K562 (cell line): ENCODE results near the gene CNTD1. TPM values are rescaled to one million over a fixed set of nuclear protein-coding genes. Genes with fewer than 3 reads are reported as not detected.
A peak's percentile ranks its signal among the peaks of the same experiment; 100 is the strongest.

Experiments
- DDX20 ChIP-seq: fragments of 450-650 bp; IDR thresholded peaks from 2 replicates; pipeline ENCODE4 v1.6.1; 2016; ENCODE audit warnings: missing genetic modification characterization, low read depth, mild to moderate bottlenecking, missing compliant biosample characterization, moderate library complexity
- DIDO1 ChIP-seq: fragments of 450-650 bp; IDR thresholded peaks from 2 replicates; pipeline ENCODE4 v1.6.1; 2016; ENCODE audit warnings: low read depth, missing biosample characterization, missing genetic modification characterization
- ERF ChIP-seq: fragments of 450-650 bp; formaldehyde crosslinking; IDR thresholded peaks from 2 replicates; pipeline ENCODE4 v1.4.0; 2020; ENCODE audit warnings: mild to moderate bottlenecking, mixed read lengths
- ETV5 ChIP-seq: sonication (generic); formaldehyde crosslinking; IDR thresholded peaks from 2 replicates; pipeline ENCODE4 v1.4.0; 2020; ENCODE audit warnings: low read depth, mild to moderate bottlenecking, missing genetic modification reagents
- ILF3 ChIP-seq: fragments of 450-650 bp; IDR thresholded peaks from 2 replicates; pipeline ENCODE4 v1.6.1; 2018; ENCODE audit warnings: antibody characterized with exemption, mild to moderate bottlenecking, moderate library complexity, borderline replicate concordance
- PHF21A ChIP-seq: fragments of 450-650 bp; IDR thresholded peaks from 2 replicates; pipeline ENCODE4 v1.6.1; 2017; ENCODE audit warnings: low read depth, borderline replicate concordance
- RNF2 ChIP-seq: sonication (generic); IDR thresholded peaks from 2 replicates; pipeline ENCODE4 v1.6.1; 2016
- TCF3 ChIP-seq: sonication (generic); formaldehyde crosslinking; IDR thresholded peaks from 2 replicates; pipeline ENCODE4 v1.4.0; 2020; ENCODE audit warnings: mild to moderate bottlenecking, missing genetic modification reagents
- ZNF184 ChIP-seq: sonication (generic); formaldehyde crosslinking; IDR thresholded peaks from 2 replicates; pipeline ENCODE4 v1.5.0; 2020; ENCODE audit warnings: missing genetic modification reagents
- ZNF444 ChIP-seq: fragments of 250-450 bp; sonication (Bioruptor Pico); IDR thresholded peaks from 2 replicates; pipeline ENCODE4 v1.4.0; 2020; ENCODE audit warnings: mild to moderate bottlenecking, moderate library complexity
- polyA plus RNA-seq, 8 experiments: library from polyadenylated mRNA; depleted of rRNA in 4 of 8; stranded (reverse) in 5 of 8; unstranded in 3 of 8; fragments of >200 nt; fragmentation: Nextera tagmentation in 2 of 8; fragmentation: Illumina TruSeq in 1 of 8; extraction: Ambion mirVana in 2 of 8; extraction: Trizol in 1 of 8; gene quantifications; 2 replicates each; pipeline versions ENCODE4 v1.2.1 to v1.2.3, GENCODE V29; 2011 to 2014; ENCODE audit warnings: inconsistent platforms in 1 of 8, missing spikeins in 1 of 8
- total RNA-seq, 7 experiments: library from RNA; depleted of rRNA in 6 of 7; stranded (reverse); fragments of >200 nt in 6 of 7; fragmentation: Illumina TruSeq in 2 of 7; extraction: Trizol in 2 of 7; gene quantifications; 2 replicates each; pipeline versions ENCODE4 v1.2.1 to v1.2.3, GENCODE V29; 2011 to 2021; ENCODE audit warnings: low replicate concordance in 1 of 7
- TF ChIP-seq, protein P1 (sequence below), 3 experiments: fragments of 200-800 bp in 1 of 3; fragments of 250-450 bp in 1 of 3; fragments of 450-650 bp in 1 of 3; sonication (Bioruptor Pico) in 1 of 3; sonication (Bioruptor generic) in 1 of 3; formaldehyde crosslinking in 1 of 3; IDR thresholded peaks; 2 replicates each; pipeline versions ENCODE4 v1.6.1 to v1.8.0; 2016 to 2022; ENCODE audit warnings: mild to moderate bottlenecking in 2 of 3, missing genetic modification characterization in 2 of 3, missing compliant biosample characterization in 1 of 3, moderate library complexity in 1 of 3
- TF ChIP-seq, protein P2 (sequence below), 2 experiments: fragments of 450-650 bp; formaldehyde crosslinking in 1 of 2; IDR thresholded peaks; 2 replicates each; pipeline versions ENCODE4 v1.4.0 to v1.6.1; 2014 to 2020; ENCODE audit warnings: mild to moderate bottlenecking in 2 of 2, borderline replicate concordance in 1 of 2, low read depth in 1 of 2
- TF ChIP-seq, protein P3 (sequence below): sonication (generic); formaldehyde crosslinking; IDR thresholded peaks from 2 replicates; pipeline ENCODE4 v1.9.0; 2022; ENCODE audit warnings: mild to moderate bottlenecking, missing genetic modification reagents
- TF ChIP-seq, protein P4 (sequence below): sonication (generic); formaldehyde crosslinking; IDR thresholded peaks from 2 replicates; pipeline ENCODE4 v1.9.0; 2022; ENCODE audit warnings: mild to moderate bottlenecking, missing genetic modification reagents

The CNTD1 gene
- total and polyA plus RNA-seq, 9 of the 15 experiments (the other 6 are each of a cell fraction or from before 2014, with no cell fraction given): 0.12 to 0.86 (median 0.41) TPM; not detected in 1

DNA sequence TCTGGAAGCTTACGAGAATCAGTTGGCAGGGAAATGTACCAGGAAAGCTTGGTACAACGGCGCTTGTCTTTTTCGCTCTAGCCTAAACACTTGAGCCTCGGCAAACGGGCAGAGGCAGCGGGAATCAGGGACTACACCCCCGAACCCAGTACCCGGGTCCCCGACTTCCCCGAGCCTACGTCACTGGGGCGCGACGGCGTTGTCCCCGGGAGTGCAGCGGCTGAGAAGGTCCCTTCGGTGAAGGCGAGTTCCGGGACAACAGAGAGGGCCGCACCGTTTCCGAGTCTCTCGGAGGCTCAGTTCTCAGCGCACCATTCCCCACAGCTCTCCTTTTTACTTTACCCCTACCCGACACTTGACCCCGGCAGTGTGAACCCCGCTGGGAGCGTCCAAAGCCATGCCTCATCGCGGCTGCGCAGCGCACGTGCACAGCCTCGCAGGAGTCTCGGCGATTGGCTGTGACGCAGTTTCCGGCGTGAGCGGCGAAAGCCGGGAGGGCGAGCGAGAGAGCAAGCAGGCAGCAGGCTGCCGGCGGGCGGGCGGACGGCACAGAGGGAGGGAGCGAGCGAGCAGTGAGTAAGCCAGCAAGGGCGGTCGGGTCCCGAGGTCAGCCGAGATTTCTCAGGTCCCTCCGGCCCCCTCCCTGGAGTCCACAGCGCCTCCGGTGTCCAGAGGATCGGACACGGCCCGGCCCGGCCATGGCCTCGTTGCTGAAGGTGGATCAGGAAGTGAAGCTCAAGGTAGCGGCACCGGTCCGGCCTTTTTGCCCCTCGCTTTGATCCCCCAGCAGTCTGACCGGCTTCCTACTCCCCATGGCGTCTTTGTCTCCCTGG lies 34.5 kb downstream of the CNTD1 start, which contains the start of gene PSME3 (continued):
- TF ChIP-seq DDX20 (tag) (no peak), ZNF184 (CRISPR knock-in tag) (no peak), PHF21A (0 out of 2 replicates have a peak, but pooled peaks have one; percentile 7), ZNF444 (CRISPR knock-in tag) (no peak), ILF3 (no peak), DIDO1 (tag) (peak; percentile 99), ERF (CRISPR knock-in tag) (no peak; the same call in 1 of the 2 replicates), TCF3 (CRISPR knock-in tag) (no peak), RNF2 (peak; percentile 45), ETV5 (CRISPR knock-in tag) (peak; percentile 82)
- TF ChIP-seq, protein P1, sequence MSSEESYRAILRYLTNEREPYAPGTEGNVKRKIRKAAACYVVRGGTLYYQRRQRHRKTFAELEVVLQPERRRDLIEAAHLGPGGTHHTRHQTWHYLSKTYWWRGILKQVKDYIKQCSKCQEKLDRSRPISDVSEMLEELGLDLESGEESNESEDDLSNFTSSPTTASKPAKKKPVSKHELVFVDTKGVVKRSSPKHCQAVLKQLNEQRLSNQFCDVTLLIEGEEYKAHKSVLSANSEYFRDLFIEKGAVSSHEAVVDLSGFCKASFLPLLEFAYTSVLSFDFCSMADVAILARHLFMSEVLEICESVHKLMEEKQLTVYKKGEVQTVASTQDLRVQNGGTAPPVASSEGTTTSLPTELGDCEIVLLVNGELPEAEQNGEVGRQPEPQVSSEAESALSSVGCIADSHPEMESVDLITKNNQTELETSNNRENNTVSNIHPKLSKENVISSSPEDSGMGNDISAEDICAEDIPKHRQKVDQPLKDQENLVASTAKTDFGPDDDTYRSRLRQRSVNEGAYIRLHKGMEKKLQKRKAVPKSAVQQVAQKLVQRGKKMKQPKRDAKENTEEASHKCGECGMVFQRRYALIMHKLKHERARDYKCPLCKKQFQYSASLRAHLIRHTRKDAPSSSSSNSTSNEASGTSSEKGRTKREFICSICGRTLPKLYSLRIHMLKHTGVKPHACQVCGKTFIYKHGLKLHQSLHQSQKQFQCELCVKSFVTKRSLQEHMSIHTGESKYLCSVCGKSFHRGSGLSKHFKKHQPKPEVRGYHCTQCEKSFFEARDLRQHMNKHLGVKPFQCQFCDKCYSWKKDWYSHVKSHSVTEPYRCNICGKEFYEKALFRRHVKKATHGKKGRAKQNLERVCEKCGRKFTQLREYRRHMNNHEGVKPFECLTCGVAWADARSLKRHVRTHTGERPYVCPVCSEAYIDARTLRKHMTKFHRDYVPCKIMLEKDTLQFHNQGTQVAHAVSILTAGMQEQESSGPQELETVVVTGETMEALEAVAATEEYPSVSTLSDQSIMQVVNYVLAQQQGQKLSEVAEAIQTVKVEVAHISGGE (CRISPR knock-in tag; IDR thresholded peaks at IDR 0.05): peak; percentile 91 to 98 (median 96); a peak in 5 of 6 replicates
- TF ChIP-seq, protein P2, sequence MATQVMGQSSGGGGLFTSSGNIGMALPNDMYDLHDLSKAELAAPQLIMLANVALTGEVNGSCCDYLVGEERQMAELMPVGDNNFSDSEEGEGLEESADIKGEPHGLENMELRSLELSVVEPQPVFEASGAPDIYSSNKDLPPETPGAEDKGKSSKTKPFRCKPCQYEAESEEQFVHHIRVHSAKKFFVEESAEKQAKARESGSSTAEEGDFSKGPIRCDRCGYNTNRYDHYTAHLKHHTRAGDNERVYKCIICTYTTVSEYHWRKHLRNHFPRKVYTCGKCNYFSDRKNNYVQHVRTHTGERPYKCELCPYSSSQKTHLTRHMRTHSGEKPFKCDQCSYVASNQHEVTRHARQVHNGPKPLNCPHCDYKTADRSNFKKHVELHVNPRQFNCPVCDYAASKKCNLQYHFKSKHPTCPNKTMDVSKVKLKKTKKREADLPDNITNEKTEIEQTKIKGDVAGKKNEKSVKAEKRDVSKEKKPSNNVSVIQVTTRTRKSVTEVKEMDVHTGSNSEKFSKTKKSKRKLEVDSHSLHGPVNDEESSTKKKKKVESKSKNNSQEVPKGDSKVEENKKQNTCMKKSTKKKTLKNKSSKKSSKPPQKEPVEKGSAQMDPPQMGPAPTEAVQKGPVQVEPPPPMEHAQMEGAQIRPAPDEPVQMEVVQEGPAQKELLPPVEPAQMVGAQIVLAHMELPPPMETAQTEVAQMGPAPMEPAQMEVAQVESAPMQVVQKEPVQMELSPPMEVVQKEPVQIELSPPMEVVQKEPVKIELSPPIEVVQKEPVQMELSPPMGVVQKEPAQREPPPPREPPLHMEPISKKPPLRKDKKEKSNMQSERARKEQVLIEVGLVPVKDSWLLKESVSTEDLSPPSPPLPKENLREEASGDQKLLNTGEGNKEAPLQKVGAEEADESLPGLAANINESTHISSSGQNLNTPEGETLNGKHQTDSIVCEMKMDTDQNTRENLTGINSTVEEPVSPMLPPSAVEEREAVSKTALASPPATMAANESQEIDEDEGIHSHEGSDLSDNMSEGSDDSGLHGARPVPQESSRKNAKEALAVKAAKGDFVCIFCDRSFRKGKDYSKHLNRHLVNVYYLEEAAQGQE (IDR thresholded peaks at IDR 0.05; ENCODE audit: borderline replicate concordance): no peak
- TF ChIP-seq, protein P2 (CRISPR knock-in tag; IDR thresholded peaks at IDR 0.05; ENCODE audit: low read depth): no peak; the same call in 1 of the 2 replicates
- TF ChIP-seq, protein P3, sequence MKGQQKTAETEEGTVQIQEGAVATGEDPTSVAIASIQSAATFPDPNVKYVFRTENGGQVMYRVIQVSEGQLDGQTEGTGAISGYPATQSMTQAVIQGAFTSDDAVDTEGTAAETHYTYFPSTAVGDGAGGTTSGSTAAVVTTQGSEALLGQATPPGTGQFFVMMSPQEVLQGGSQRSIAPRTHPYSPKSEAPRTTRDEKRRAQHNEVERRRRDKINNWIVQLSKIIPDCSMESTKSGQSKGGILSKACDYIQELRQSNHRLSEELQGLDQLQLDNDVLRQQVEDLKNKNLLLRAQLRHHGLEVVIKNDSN (CRISPR knock-in tag): peak; percentile 70
- TF ChIP-seq, protein P4, sequence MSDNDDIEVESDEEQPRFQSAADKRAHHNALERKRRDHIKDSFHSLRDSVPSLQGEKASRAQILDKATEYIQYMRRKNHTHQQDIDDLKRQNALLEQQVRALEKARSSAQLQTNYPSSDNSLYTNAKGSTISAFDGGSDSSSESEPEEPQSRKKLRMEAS (CRISPR knock-in tag): peak; percentile 99
